ENCODE results near the gene CALML5.

The CALML5 gene

GRCh38 chr10:5469353-5470061, 29.9 kb downstream of the CALML5 start:
- in situ Hi-C loops (cut with HindIII; ENCODE audit: low sequenced_read_pairs), result no loop called here

- in situ Hi-C loops (cut with HindIII; ENCODE audit: low sequenced_read_pairs), result no loop called here
Observed at GRCh38 chr10:5468262-5469106, 30.9 kb downstream of the CALML5 start.

- in situ Hi-C loops (cut with HindIII; ENCODE audit: low sequenced_read_pairs), result no loop called here
Observed at GRCh38 chr10:5467634-5468255, 31.6 kb downstream of the CALML5 start.

DNA sequence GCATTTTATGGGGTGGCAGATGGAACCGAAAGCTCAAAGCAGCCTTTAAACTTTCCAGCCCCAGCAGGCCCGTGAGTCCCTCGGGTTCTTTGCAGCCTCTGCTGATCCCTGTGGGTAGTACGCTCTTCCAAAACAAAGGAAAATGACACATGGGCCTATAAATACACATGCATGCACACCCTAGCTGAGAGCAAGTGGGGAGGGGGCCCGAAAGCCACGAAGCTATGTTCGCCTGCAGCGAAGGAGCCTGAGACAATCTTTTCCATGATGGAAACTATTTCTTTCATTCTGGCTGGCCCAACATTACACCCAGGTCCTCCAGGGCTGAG, 32.2 kb downstream of the CALML5 start:
- in situ Hi-C loops (cut with HindIII; ENCODE audit: low sequenced_read_pairs), result no loop called here

DNA sequence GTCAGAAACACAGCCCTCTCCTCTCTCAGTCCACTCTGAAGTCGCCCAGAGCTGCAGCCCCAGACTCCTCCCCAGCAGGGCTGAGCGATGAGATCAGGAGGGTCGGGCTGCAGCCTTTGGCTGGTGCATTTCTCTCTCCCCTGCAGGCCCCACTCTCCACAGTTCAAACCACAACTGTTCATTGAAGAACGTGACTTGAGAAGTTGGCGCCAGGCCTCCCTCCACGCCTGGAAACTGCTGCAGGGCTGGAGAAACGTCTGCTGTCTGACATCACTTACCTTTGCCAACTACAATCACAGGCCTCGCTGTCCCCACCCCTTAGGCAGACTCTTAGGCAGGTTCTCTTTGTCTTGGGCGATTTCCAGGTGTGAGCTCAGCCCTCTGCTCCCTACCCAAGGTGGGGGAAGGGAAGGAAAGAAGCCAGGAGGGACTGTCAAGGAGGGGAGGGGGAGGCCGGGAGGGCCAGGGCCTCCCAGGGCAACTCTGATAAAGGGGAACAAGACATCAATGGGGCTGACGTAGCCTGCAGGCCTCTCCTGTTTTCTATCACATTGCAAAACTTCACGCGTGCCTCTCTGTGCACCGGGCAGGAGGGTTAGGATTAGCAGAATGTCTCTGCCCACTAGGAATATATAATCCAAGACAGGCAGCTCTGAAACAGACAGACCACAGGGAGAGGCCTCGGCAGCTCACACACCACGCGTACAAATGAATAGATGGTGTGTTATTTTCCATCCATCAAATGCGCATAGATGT, 32.7 kb downstream of the CALML5 start:
- in situ Hi-C loops (cut with HindIII; ENCODE audit: low sequenced_read_pairs), result no loop called here

DNA sequence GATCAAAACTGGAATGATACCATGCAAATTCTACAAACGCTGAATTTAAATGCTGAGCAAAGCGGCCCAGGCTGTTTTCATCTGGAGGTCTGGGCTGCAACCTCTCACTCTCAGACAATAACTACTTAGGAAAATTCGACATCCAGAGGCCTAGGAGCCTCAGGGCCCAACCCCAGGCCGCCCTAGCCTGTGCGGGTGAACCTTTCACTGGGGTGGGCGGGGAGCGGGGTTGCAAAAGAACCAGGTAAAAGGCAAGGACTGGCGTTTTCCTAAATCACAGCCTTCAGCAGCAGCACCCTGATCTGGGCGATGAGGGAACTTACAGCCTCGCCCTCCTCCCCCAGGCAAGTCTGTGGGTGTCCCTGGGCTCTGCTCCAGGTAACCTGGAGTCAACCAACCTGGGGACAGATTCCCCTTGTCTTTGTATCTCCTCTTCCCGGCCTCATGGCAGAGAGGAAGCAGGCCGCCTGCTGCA, 33.4 kb downstream of the CALML5 start:
- in situ Hi-C loops (cut with HindIII; ENCODE audit: low sequenced_read_pairs), result no loop called here

- in situ Hi-C loops (cut with HindIII; ENCODE audit: low sequenced_read_pairs), result no loop called here
Observed at GRCh38 chr10:5464546-5464945, 34.8 kb downstream of the CALML5 start.

- in situ Hi-C loops (cut with HindIII; ENCODE audit: low sequenced_read_pairs), result no loop called here
Observed at GRCh38 chr10:5462841-5463293, 36.5 kb downstream of the CALML5 start.

- in situ Hi-C loops (cut with HindIII; ENCODE audit: low sequenced_read_pairs), result no loop called here
Observed at GRCh38 chr10:5461914-5462840, 37.2 kb downstream of the CALML5 start.

DNA sequence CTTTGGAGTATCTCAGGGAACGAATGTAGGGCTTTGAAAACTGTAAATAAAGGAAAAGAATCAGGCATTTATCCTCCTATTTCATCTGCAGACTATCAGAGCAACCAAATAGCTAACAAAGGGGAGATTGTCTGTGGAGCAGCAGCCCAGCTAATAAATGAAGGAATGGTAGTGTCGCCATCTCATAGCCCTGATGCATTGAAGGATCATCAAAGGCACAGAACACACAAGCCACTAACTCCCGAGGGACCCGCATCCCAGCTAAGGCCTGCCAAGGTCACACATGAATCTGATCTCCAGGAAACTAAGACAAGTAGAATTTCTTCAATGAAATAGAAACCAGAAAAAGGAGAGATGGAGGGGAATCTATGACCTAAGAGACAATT, 38.2 kb downstream of the CALML5 start:
- in situ Hi-C loops (cut with HindIII; ENCODE audit: low sequenced_read_pairs), result no loop called here

DNA sequence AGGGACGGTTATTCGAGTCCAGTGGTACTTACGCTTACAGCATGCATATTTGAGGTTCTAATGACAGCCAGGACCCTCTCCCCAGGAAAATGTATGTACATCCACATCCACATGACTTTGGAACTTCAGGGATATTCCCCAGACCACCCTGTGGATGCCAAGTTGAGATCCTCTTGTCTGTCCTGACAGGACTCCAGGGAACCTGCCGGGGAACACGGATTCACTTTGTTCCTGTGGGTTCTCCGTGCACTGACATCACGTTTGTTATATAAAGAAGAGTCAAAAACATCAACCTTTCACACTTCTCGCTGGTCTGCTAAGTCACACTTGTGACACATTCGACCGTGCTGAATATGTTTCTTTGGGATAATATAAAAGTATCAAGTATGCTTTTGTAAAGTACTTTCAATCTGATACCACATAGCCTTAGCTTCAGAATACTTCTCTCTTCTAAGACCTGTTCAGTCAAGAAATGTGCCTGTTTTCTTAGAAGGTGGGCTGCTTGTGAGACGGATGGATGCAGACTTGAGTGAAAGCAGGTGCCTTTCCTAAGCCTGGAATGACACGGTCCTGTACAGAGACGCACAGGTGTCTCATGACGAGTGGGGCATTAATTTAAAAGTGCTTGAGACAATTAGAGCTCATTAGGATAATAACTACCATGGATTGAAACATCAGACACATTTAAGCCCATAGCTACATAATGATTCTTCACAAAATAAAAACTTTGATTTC, 38.7 kb downstream of the CALML5 start:
- in situ Hi-C loops (cut with HindIII; ENCODE audit: low sequenced_read_pairs), result no loop called here

- in situ Hi-C loops (cut with HindIII; ENCODE audit: low sequenced_read_pairs), result no loop called here
Observed at GRCh38 chr10:5458949-5459747, 40.2 kb downstream of the CALML5 start.

- in situ Hi-C loops (cut with HindIII; ENCODE audit: low sequenced_read_pairs), result no loop called here
Observed at GRCh38 chr10:5458425-5458824, 40.9 kb downstream of the CALML5 start.

DNA sequence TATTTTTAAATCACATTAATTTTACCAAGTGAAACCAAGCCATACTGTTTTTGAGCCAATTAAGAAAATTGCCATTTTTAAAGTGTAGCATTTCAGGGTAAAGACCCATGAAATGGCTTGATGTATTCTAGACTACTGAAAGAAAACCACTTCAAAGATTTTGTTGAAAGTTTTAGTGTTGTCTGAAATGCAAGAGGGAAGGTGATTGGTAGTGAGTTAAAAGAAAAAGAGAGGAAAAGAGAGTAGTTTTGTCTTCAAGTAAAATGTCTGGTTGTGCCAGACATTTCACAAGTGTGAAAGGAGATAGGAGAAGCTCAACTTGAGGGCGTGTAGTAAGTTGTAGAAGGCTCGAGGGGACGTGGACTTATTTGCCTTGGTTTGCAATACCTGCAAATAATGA, 41.6 kb downstream of the CALML5 start:
- in situ Hi-C loops (cut with HindIII; ENCODE audit: low sequenced_read_pairs), result no loop called here

DNA sequence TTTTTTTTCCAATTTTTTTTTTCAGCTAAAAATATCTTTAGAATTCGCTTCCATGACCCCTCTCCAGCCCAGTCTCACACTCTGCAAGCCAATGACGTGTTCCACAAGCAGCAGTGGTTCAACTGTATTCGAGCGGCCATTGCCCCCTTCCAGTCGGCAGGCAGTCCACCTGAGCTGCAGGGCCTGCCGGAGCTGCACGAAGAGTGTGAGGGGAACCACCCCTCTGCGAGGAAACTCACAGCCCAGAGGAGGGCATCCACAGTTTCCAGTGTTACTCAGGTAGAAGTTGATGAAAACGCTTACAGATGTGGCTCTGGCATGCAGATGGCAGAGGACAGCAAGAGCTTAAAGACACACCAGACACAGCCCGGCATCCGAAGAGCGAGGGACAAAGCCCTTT, 42.8 kb downstream of the CALML5 start:
- in situ Hi-C loops (cut with HindIII; ENCODE audit: low sequenced_read_pairs), result no loop called here

- in situ Hi-C loops (cut with HindIII; ENCODE audit: low sequenced_read_pairs), result no loop called here
Observed at GRCh38 chr10:5453749-5454489, 45.5 kb downstream of the CALML5 start.

DNA sequence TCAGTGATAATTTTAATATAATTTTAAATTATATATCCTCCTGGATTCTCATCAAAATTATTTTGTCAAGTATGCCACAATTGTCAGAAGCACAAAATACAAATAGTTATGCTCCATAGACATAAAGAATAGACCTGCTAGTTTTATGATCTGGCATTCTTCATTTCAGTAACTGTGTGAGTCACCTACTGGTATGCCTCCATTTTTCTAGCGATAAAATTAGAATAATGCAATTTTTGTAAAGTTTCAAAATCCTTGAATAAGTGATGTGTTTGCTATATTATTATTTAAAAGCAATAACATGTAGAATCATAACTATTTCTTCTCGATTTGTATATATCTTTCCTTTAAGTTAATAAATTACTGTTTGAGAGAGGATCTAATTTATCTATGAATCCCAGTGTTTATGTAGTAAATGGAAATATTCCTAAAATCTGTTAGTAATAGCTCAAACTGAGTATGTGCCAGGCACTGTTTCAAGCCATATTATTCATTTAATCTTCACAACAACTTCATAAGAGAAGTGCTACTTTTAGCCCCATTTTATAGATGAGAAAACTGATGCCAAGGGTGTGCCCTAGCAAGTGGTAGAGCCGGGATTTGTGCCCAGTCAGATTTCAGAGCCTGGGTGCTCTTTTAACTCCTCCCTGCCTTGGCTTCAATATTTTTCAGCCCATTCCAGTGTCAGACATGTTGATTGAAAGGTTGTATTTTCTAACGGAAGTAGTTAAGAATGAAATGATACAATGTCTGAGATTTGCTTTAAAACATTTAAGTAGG, 48.6 kb downstream of the CALML5 start:
- in situ Hi-C loops (cut with HindIII; ENCODE audit: low sequenced_read_pairs), result no loop called here

All from endothelial cell of hepatic sinusoid (primary cell).